ENCODE data around the gene RGS13.

Gene RGS13

GRCh38 chr1:192635939-192636338 lies at the start of gene RGS13:
RGS13 (plus strand) TSS chr1:192636147; CDS start chr1:192644335, 8,188 bp downstream.
- in situ Hi-C loops (cut with HindIII; ENCODE audit: low sequenced_read_pairs), result no loop called here

- in situ Hi-C loops (cut with HindIII; ENCODE audit: low sequenced_read_pairs), result no loop called here
These were observed 48.3 kb upstream of the RGS13 start for GRCh38 chr1:192587386-192588266.

- in situ Hi-C loops (cut with HindIII; ENCODE audit: low sequenced_read_pairs), result no loop called here
These were observed 47.4 kb upstream of the RGS13 start for GRCh38 chr1:192588546-192588945.

- in situ Hi-C loops (cut with HindIII; ENCODE audit: low sequenced_read_pairs), result no loop called here
These were observed 46.1 kb upstream of the RGS13 start for GRCh38 chr1:192589813-192590212.

GRCh38 chr1:192592517-192592916 lies 43.4 kb upstream of the RGS13 start:
- in situ Hi-C loops (cut with HindIII; ENCODE audit: low sequenced_read_pairs), result no loop called here

GRCh38 chr1:192592981-192593708 lies 42.8 kb upstream of the RGS13 start:
- in situ Hi-C loops (cut with HindIII; ENCODE audit: low sequenced_read_pairs), result no loop called here

GRCh38 chr1:192595299-192595698 lies 40.6 kb upstream of the RGS13 start:
- in situ Hi-C loops (cut with HindIII; ENCODE audit: low sequenced_read_pairs), result no loop called here

GRCh38 chr1:192598589-192598988 lies 37.4 kb upstream of the RGS13 start:
- in situ Hi-C loops (cut with HindIII; ENCODE audit: low sequenced_read_pairs), result no loop called here

GRCh38 chr1:192600275-192600674 lies 35.7 kb upstream of the RGS13 start:
- in situ Hi-C loops (cut with HindIII; ENCODE audit: low sequenced_read_pairs), result loop anchor here (25.0 kb wide), 1 partner anchor 412 kb away; no protein-coding TSS in a partner anchor

GRCh38 chr1:192601143-192601542 lies 34.8 kb upstream of the RGS13 start:
- in situ Hi-C loops (cut with HindIII; ENCODE audit: low sequenced_read_pairs), result loop anchor here (25.0 kb wide), 1 partner anchor 411 kb away; no protein-coding TSS in a partner anchor

- in situ Hi-C loops (cut with HindIII; ENCODE audit: low sequenced_read_pairs), result loop anchor here (25.0 kb wide), 1 partner anchor 411 kb away; no protein-coding TSS in a partner anchor
These were observed 34.4 kb upstream of the RGS13 start for GRCh38 chr1:192601567-192601966.

GRCh38 chr1:192602757-192603156 lies 33.2 kb upstream of the RGS13 start:
- in situ Hi-C loops (cut with HindIII; ENCODE audit: low sequenced_read_pairs), result loop anchor here (25.0 kb wide), 1 partner anchor 410 kb away; no protein-coding TSS in a partner anchor

- in situ Hi-C loops (cut with HindIII; ENCODE audit: low sequenced_read_pairs), result loop anchor here (25.0 kb wide), 1 partner anchor 409 kb away; no protein-coding TSS in a partner anchor
These were observed 32.6 kb upstream of the RGS13 start for GRCh38 chr1:192603218-192603787.

GRCh38 chr1:192604979-192605620 lies 30.8 kb upstream of the RGS13 start:
- in situ Hi-C loops (cut with HindIII; ENCODE audit: low sequenced_read_pairs), result loop anchor here (25.0 kb wide), 1 partner anchor 407 kb away; no protein-coding TSS in a partner anchor

GRCh38 chr1:192608671-192609070 lies 27.3 kb upstream of the RGS13 start:
- in situ Hi-C loops (cut with HindIII; ENCODE audit: low sequenced_read_pairs), result loop anchor here (25.0 kb wide), 1 partner anchor 404 kb away; no protein-coding TSS in a partner anchor

- in situ Hi-C loops (cut with HindIII; ENCODE audit: low sequenced_read_pairs), result loop anchor here (25.0 kb wide), 1 partner anchor 403 kb away; no protein-coding TSS in a partner anchor
These were observed 26.6 kb upstream of the RGS13 start for GRCh38 chr1:192609110-192610079.

GRCh38 chr1:192610112-192610889 lies 25.6 kb upstream of the RGS13 start:
- in situ Hi-C loops (cut with HindIII; ENCODE audit: low sequenced_read_pairs), result loop anchor here (25.0 kb wide), 1 partner anchor 402 kb away; no protein-coding TSS in a partner anchor

GRCh38 chr1:192615055-192615454 lies 20.9 kb upstream of the RGS13 start:
- in situ Hi-C loops (cut with HindIII; ENCODE audit: low sequenced_read_pairs), result loop anchor here (25.0 kb wide), 1 partner anchor 397 kb away; no protein-coding TSS in a partner anchor
